HG02798 (cell line): ENCODE data around the gene IGFBP1.
"Not testable (repeated sequence)": the region's sequence is repeated elsewhere in the genome, so short reads cannot be mapped to it uniquely, and the experiment has no call there.

Experiments
- ATAC-seq: cut with Tn5 transposase; IDR thresholded peaks from one replicate; pipeline ENCODE4 v1.9.1; 2021; ENCODE audit warnings: mild to moderate bottlenecking; ENCODE audit not compliant: unreplicated experiment, poor library complexity

IGFBP1 gene

DNA sequence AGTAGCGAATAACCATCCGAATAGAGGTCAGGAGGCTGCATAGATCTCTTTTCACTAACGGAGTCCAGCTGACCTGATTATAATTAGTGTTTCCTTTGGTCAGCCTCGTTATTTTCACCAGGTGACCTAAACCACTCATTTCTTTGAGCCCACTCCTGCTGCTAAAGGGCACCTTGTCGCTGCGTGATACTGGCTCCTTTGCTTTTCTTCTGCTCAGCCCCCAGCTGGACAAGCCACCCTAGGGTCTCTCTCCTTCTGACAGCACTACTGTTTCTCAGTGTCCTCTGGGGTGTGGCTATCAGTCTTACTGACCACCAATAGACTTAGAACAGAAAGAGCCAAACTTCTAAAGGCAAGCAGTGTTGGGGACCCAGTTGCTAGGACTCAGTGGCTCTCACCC lies 35.5 kb downstream of the IGFBP1 start:
- ATAC-seq, result no peak

DNA sequence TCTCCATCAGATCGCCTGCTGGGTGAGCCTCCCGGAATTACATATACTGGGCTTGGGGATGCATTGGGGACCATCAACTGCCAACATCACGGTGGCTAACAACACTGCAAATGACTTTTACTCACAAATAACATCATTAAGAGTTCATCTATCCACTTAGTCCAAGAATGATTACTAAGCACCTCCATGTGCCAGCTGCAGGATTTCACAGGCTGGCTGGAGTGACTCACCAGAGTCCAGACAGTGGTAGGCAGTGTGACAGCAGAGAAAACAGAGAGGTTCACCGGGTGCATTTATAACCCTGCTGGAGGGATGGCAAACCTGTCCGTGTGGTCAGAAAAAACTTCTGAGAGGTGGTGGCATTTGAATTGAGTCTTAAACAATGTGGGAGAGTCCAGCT lies 36.0 kb downstream of the IGFBP1 start:
- ATAC-seq, result no peak

DNA sequence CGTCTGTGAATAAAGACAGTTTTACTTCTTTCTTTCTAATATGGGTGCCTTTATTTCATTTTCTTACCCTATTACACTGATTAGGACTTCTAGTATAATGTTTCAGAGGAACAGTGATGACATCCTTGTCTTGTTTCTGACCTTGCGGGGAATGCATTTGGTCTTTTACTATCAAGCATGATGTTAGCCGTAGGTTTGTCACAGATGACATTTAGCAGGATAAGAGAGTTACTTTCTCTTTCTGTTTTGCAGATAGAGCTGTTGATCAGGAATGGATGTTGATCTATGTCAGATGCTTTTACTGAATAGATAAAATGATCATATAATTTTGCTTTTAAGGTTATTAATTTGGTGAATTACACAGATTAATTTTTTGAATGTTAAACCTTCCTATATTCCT lies 39.4 kb downstream of the IGFBP1 start:
- ATAC-seq, result no peak

DNA sequence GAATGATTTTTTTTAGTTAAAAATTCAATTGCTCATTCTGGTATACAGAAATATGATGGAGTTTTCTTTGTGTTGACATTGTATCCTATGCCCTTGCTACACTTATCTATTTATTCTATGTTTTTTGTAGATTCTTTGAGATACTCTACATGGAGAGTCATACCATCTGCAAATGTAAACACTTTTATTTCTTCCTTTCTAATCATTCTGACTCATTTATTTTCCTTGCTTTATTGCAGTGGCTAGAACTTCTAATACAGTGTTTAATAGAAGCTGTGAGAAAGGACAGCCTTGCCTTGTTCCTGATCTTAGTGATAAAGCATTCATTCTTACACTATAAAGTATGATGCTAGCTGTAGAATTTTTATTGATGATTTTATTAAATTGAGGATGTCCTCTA lies 42.7 kb downstream of the IGFBP1 start:
- no peak for ATAC-seq

DNA sequence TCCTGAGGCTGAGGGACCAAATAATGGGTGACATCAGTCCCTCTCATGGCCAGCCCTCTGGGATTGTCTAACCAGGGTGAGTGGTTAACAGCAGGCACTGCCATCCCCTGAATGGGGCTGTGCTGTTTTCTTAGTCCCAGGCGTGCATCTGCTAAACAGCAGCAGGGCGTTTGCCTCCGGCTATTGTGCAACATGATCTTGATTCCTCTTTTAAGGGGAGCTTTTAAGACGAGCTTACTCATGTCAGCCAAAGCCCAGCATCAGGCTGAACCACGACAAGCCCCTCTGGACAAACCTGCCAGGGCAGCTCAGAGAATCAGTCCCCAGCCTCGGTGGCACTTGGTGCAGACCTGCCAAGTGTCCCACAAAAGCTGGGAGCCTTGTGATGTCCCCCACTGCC lies 49.0 kb downstream of the IGFBP1 start:
- ATAC-seq, result no peak

DNA sequence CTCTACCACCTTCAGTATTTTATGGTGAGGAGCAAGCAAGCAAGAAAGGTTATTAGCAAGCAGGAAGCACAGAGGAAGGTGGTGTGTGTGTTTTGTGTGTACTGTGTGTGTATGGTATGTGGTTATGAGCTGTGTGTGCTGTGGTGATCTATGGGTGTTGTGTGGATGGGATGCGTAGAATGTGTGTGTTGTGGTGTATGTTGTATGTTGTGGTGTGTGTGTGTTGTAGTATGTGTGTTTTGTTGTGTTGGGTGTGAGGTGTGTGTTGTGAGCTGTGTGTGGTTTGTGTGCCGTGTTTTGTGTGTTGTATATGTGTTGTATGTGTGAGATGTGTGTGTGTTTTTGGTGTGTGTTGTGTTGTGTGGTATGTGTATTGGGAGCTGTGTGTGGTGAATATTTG lies 49.6 kb downstream of the IGFBP1 start:
- no peak for ATAC-seq

DNA sequence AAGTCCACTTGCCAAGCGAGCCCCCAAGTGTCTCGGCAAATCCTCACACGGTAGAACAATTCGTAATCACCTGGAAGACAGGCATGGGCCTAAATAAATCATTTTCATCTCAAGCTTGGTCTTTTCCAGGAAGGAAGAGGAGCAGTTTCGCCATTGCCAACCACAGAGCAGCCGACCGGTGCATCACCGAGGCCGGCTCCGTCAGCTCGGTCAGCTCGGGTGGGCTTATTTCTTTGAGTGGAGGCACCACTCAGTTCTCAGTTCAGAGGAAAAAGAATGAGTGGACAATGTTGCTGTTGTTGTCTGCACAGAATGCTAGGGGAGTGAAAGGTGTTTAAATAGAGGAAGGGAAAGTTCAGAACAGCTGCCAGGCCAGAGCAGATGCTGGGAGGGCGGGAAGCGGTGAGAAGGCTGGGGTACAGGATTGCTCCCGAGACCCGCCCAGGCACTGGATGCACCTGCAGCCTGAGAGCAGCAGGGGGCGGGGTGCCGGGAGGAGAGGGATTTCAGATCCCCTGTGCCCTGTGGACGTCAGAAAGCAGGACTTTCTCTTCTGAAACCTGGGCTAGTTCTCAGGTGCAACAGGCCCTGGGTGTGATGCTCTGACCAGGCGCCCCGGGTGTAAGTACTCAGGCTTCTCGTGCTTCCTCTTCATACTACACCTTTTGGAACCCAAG lies 50.5 kb downstream of the IGFBP1 start:
- ATAC-seq, result no peak

DNA sequence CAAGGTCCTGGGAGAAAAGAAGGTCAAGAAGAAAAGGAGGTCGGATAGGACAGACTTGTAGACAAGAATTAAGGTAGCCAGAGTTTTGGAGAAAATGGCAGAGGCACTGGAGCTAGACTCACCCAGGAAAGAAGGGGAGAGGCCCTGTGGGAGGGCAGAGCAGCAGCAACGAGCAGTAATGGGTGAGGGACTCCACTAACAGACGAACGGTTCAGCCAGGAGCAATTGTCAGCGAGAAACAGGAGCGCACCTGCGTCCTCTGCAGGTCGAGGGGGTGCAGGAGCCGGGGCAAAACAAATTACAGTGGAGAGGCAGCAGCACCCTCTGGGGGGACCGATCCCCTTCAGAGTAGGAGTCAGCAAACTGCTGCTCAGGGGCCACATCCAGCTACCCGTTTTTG lies 51.3 kb downstream of the IGFBP1 start:
- ATAC-seq, result no peak

DNA sequence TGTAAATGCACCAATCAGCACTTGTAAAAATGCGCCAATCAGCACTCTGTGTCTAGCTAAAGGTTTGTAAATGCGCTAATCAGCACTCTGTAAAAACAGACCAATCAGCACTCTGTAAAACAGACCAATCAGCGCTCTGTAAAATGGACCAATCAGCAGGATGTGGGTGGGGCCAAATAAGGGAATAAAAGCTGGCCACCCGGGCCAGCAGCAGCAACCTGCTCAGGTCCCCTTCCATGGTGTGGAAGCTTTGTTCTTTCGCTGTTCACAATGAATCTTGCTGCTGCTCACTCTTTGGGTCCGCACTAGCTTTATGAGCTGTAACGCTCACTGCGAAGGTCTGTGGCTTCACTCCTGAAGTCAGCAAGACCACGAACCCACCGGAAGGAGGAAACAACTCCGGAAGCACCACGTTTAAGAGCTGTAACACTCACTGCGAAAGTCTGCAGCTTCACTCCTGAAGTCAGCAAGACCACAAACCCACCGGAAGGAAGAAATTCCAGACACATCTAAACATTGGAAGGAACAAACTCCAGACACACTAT lies 52.0 kb downstream of the IGFBP1 start:
- ATAC-seq, result not testable (repeated sequence)

DNA sequence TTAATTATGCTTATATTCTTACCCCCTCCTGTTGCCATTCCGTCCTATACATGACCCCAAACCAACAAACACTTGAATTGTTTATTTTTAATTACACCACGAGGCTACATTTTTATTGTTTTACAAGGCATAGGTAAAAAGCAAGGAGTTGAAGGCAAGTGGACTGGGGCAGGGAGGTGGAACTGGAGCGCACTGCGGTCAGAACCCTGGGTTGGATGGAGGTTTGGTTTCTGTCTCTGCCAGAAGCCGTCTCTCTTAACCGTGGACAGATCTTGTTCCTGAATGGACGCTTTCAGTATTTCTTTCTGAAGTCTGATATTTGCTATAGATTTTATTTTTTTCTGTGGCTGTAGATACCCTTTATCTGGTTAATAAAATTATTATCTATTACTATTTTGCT lies 52.7 kb downstream of the IGFBP1 start:
- ATAC-seq, result no peak
